Endodermal cell (in vitro differentiated cells): Measurements from ENCODE around the gene DNPH1. TPM values are rescaled to one million over a fixed set of nuclear protein-coding genes. Genes with fewer than 3 reads are reported as not detected.

Experiments
- DNase-seq: peaks from one replicate; pipeline ENCODE4 v3.0.0-alpha.2; 2017
- H3K27ac ChIP-seq: 2 replicates; pipeline ENCODE4 v1.5.1; 2013; ENCODE audit warnings: mild to moderate bottlenecking, low read depth, low read length, moderate library complexity
- H3K27me3 ChIP-seq: 2 replicates; pipeline ENCODE4 v1.6.1; 2013; ENCODE audit warnings: mild to moderate bottlenecking, low read length, moderate library complexity; ENCODE audit not compliant: insufficient read depth, control insufficient read depth, poor library complexity, severe bottlenecking
- H3K36me3 ChIP-seq: 2 replicates; pipeline ENCODE4 v1.7.0; 2013; ENCODE audit warnings: mild to moderate bottlenecking, low read length, moderate library complexity; ENCODE audit not compliant: control insufficient read depth, insufficient read depth
- H3K4me1 ChIP-seq: one replicate; pipeline ENCODE4 v1.7.0; 2013; ENCODE audit warnings: low read length; ENCODE audit not compliant: control insufficient read depth, insufficient read depth
- H3K4me3 ChIP-seq: 2 replicates; pipeline ENCODE4 v1.5.1; 2013; ENCODE audit warnings: mild to moderate bottlenecking, low read length, moderate library complexity
- H3K9ac ChIP-seq: 2 replicates; pipeline ENCODE4 v1.6.1; 2013; ENCODE audit warnings: mild to moderate bottlenecking, low read length, moderate library complexity; ENCODE audit not compliant: poor library complexity, severe bottlenecking; ENCODE audit errors: extremely low read depth
- H3K9me3 ChIP-seq: 2 replicates; pipeline ENCODE4 v1.6.1; 2013; ENCODE audit warnings: mild to moderate bottlenecking, low read length, moderate library complexity; ENCODE audit not compliant: control insufficient read depth
- H3K27ac Mint-ChIP-seq: 2 replicates; pipeline ENCODE4 v1.8.0; 2020; ENCODE audit warnings: mixed read lengths
- H3K27me3 Mint-ChIP-seq: 2 replicates; pipeline ENCODE4 v1.8.0; 2021; ENCODE audit warnings: mild to moderate bottlenecking, mixed read lengths; ENCODE audit not compliant: insufficient read depth
- H3K36me3 Mint-ChIP-seq: 2 replicates; pipeline ENCODE4 v1.8.0; 2020; ENCODE audit warnings: low read depth, mixed read lengths
- H3K4me1 Mint-ChIP-seq: 2 replicates; pipeline ENCODE4 v1.8.0; 2020; ENCODE audit warnings: mixed read lengths
- H3K4me3 Mint-ChIP-seq: 2 replicates; pipeline ENCODE4 v1.8.0; 2020; ENCODE audit warnings: mild to moderate bottlenecking, moderate library complexity, mixed read lengths
- H3K9me3 Mint-ChIP-seq: 2 replicates; pipeline ENCODE4 v1.8.0; 2020; ENCODE audit warnings: mild to moderate bottlenecking, mixed read lengths
- WGBS, 2 experiments: methylation state at CpG; one replicate each; pipeline versions ENCODE4 v1.1.5 to v1.1.7; 2013; ENCODE audit warnings: missing lambda C conversion rate in 2 of 2, mixed read lengths in 1 of 2; ENCODE audit not compliant: insufficient coverage in 1 of 2, insufficient read length in 1 of 2; 5-methylcytosine and 5-hydroxymethylcytosine counted together
- total RNA-seq, 2 donors: library from RNA; stranded (reverse); fragmentation: NEBNext Ultra II Directional in 1 of 2; extraction: Animal tissue kit (Norgen Biotek cat#: 25700) in 1 of 2; gene quantifications; 2 replicates in 1 of 2; 3 replicates in 1 of 2; pipeline ENCODE4 v1.2.1, GENCODE V29; 2021
- TF ChIP-seq, protein P1 (sequence below): fragments of 200-600 bp; sonication (generic); conservative IDR thresholded peaks from 2 replicates; pipeline ENCODE4 v1.5.0; 2021; ENCODE audit warnings: antibody characterized with exemption, mild to moderate bottlenecking

Gene DNPH1
- total RNA-seq, 2 donors from 2014 or later: 48.2 to 66.5 TPM

DNA sequence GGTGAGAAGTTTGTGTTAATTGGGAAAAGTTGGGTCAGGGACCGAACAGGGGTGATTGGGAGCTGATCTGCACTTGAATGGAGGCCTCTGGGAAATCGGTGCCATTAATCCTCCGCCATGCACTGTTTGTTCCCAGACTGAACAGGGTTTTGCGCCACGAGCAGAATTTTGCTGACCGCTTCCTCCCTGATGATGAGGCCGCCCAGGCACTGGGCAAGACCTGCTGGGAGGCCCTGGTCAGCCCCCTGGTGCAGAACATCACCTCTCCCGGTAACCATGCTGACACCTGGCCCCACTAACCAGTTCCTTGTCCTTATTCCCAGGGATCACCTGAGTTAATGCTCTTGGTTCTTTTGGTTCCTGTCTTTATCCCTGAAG, 25.6 kb downstream of the DNPH1 start:
- Histone ChIP-seq H3K27me3 (no peaks in the 10 kb centered on the region), H3K36me3 (no peaks in the 10 kb centered on the region), H3K27ac (no peak overlapping the region), H3K4me3 (no peak overlapping the region), H3K9ac (no peak overlapping the region), H3K9me3 (no peaks in the 10 kb centered on the region), H3K4me1 (no peaks in the 10 kb centered on the region)
- no peak overlapping the region for H3K27ac Mint-ChIP-seq
- no peaks in the 10 kb centered on the region for H3K4me1 Mint-ChIP-seq
- DNase-seq: no peak
- H3K27me3 Mint-ChIP-seq: no peaks in the 10 kb centered on the region
- 95% methylated on average over 7 to 8 of the region's 8 CpGs for WGBS, 2 experiments
- TF ChIP-seq, protein P1, sequence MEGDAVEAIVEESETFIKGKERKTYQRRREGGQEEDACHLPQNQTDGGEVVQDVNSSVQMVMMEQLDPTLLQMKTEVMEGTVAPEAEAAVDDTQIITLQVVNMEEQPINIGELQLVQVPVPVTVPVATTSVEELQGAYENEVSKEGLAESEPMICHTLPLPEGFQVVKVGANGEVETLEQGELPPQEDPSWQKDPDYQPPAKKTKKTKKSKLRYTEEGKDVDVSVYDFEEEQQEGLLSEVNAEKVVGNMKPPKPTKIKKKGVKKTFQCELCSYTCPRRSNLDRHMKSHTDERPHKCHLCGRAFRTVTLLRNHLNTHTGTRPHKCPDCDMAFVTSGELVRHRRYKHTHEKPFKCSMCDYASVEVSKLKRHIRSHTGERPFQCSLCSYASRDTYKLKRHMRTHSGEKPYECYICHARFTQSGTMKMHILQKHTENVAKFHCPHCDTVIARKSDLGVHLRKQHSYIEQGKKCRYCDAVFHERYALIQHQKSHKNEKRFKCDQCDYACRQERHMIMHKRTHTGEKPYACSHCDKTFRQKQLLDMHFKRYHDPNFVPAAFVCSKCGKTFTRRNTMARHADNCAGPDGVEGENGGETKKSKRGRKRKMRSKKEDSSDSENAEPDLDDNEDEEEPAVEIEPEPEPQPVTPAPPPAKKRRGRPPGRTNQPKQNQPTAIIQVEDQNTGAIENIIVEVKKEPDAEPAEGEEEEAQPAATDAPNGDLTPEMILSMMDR: no peak
- no peaks in the 10 kb centered on the region for H3K9me3 Mint-ChIP-seq
- no peak overlapping the region for H3K4me3 Mint-ChIP-seq
- peaks cover 12% of the 10 kb centered on the region for H3K36me3 Mint-ChIP-seq

DNA sequence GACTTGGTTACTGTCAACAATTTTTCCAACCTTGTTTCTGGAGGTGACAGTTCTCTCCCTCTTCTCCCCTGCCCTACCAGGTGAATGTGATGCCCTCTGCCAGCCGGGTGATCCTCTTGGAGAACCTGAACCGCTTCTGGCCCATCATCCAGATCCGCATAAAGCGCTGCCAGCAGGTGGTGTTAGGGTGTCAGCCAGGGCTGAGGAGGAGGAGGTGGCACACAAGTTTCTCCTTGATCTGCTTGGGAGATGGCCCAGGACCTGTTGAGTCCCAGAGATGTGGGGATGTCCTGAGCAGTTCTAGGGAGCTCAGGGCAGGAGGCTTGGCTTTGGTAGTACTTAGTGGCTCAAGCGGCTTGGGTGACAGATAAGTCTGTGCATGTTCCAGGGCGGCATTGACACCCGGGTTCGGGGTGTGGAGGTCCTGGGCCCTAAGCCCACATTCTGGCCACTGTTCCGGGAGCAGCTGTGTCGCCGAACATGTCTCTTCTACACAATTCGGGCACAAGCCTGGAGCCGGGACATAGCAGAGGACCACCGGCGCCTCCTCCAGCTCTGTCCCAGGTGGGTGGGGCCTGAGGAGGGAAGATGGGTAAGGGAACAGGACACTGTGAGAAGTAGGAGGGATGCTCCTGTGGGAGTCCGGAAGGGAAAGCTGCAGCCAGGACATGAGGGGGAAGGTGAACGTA, 26.1 kb downstream of the DNPH1 start:
- no peak overlapping the region for H3K4me3 Mint-ChIP-seq
- no peaks in the 10 kb centered on the region for H3K27me3 Mint-ChIP-seq
- H3K9me3 Mint-ChIP-seq: no peaks in the 10 kb centered on the region
- H3K4me1 Mint-ChIP-seq: no peaks in the 10 kb centered on the region
- H3K4me1 ChIP-seq: no peaks in the 10 kb centered on the region
- H3K9me3 ChIP-seq: no peaks in the 10 kb centered on the region
- H3K36me3 ChIP-seq: no peaks in the 10 kb centered on the region
- H3K36me3 Mint-ChIP-seq: peaks cover 12% of the 10 kb centered on the region
- no peak overlapping the region for H3K27ac ChIP-seq
- no peak overlapping the region for H3K27ac Mint-ChIP-seq
- H3K27me3 ChIP-seq: no peaks in the 10 kb centered on the region
- 85 to 92% methylated on average over 14 to 17 of the region's 17 CpGs for WGBS, 2 experiments
- H3K9ac ChIP-seq: no peak overlapping the region
- TF ChIP-seq, protein P1: no peak
- DNase-seq: no peak
- H3K4me3 ChIP-seq: no peak overlapping the region

DNA sequence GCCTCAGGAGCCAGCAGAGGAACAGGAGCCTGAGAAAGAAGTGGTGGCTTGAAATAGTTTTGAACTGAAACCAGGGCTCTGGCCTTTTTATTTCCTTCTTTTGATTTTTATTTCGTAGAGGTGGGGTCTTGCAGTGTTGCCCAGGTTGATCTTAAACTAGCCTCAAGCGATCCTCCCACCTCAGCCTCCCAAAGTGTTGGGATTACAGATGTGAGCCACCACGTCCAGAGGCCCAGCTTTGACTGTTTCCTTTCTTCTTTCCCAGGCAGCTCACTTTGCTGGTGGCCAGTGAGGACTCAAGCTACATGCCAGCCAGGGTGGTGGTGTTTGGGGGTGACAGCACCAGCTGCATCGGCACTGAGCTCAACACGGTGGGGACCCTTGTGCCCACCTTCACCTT, 26.8 kb downstream of the DNPH1 start:
- H3K27ac ChIP-seq: no peak overlapping the region
- no peaks in the 10 kb centered on the region for H3K4me1 Mint-ChIP-seq
- no peak overlapping the region for H3K4me3 ChIP-seq
- H3K27me3 Mint-ChIP-seq: no peaks in the 10 kb centered on the region
- no peak overlapping the region for H3K9ac ChIP-seq
- no peaks in the 10 kb centered on the region for H3K27me3 ChIP-seq
- WGBS, 2 experiments: 87 to 96% methylated on average over 5 of the region's 5 CpGs
- no peaks in the 10 kb centered on the region for H3K4me1 ChIP-seq
- DNase-seq: no peak
- no peak overlapping the region for H3K4me3 Mint-ChIP-seq
- no peak overlapping the region for H3K27ac Mint-ChIP-seq
- no peaks in the 10 kb centered on the region for H3K9me3 Mint-ChIP-seq
- H3K36me3 Mint-ChIP-seq: peaks cover 14% of the 10 kb centered on the region
- TF ChIP-seq, protein P1: no peak
- H3K9me3 ChIP-seq: no peaks in the 10 kb centered on the region
- no peaks in the 10 kb centered on the region for H3K36me3 ChIP-seq
